SK-N-SH treated with all-trans-retinoic acid at 6 μM for 48 hours (cell line): ENCODE results near the gene DPYSL3.
A peak's percentile ranks its signal among the peaks of the same experiment; 100 is the strongest.

Experiments
- ATAC-seq: fragments of 200-7000 bp; cut with Tn5 transposase; 3 replicates; pipeline ENCODE4 v1.9.1; 2020; ENCODE audit warnings: mild to moderate bottlenecking, moderate library complexity
- ARNTL ChIP-seq: fragments of 450-650 bp; formaldehyde crosslinking; IDR thresholded peaks from 2 replicates; pipeline ENCODE4 v1.5.0; 2020; ENCODE audit warnings: low read depth, mild to moderate bottlenecking, moderate library complexity, borderline replicate concordance
- BACH2 ChIP-seq: fragments of 250-450 bp; sonication (Bioruptor Pico); IDR thresholded peaks from 2 replicates; pipeline ENCODE4 v1.9.0; 2021; ENCODE audit warnings: mild to moderate bottlenecking, borderline replicate concordance
- CREB5 ChIP-seq: fragments of 250-450 bp; sonication (Bioruptor Pico); IDR thresholded peaks from 2 replicates; pipeline ENCODE4 v1.5.1; 2020; ENCODE audit warnings: low read depth, mild to moderate bottlenecking, moderate library complexity
- CSDC2 ChIP-seq: fragments of 250-450 bp; sonication (Bioruptor Pico); IDR thresholded peaks from 2 replicates; pipeline ENCODE4 v1.5.0; 2020; ENCODE audit warnings: mild to moderate bottlenecking, moderate library complexity
- ESRRG ChIP-seq: fragments of 250-450 bp; sonication (Bioruptor Pico); IDR thresholded peaks from 2 replicates; pipeline ENCODE4 v1.6.1; 2021; ENCODE audit warnings: mild to moderate bottlenecking
- GLIS3 ChIP-seq: fragments of 250-450 bp; sonication (Bioruptor Pico); IDR thresholded peaks from 2 replicates; pipeline ENCODE4 v1.5.0; 2020; ENCODE audit warnings: mild to moderate bottlenecking, moderate library complexity
- ISL1 ChIP-seq: fragments of 250-450 bp; sonication (Bioruptor Pico); IDR thresholded peaks from 2 replicates; pipeline ENCODE4 v2.1.2; 2022; ENCODE audit warnings: mild to moderate bottlenecking, moderate library complexity
- POU6F1 ChIP-seq: fragments of 250-450 bp; sonication (Bioruptor Pico); IDR thresholded peaks from 2 replicates; pipeline ENCODE4 v1.8.0; 2021; ENCODE audit warnings: low read depth, mild to moderate bottlenecking, moderate library complexity, borderline replicate concordance
- PPARA ChIP-seq: fragments of 250-450 bp; sonication (Bioruptor Pico); IDR thresholded peaks from 2 replicates; pipeline ENCODE4 v1.5.0; 2020; ENCODE audit warnings: mild to moderate bottlenecking, borderline replicate concordance
- RARB ChIP-seq: fragments of 250-450 bp; sonication (Bioruptor Pico); IDR thresholded peaks from 2 replicates; pipeline ENCODE4 v1.8.0; 2021; ENCODE audit warnings: mild to moderate bottlenecking, moderate library complexity
- SNAI2 ChIP-seq: fragments of 250-450 bp; sonication (Bioruptor Pico); IDR thresholded peaks from 2 replicates; pipeline ENCODE4 v1.5.0; 2020; ENCODE audit warnings: mild to moderate bottlenecking, moderate library complexity
- TCF4 ChIP-seq: fragments of 250-450 bp; sonication (Bioruptor Pico); IDR thresholded peaks from 2 replicates; pipeline ENCODE4 v1.8.0; 2021; ENCODE audit warnings: mild to moderate bottlenecking, moderate library complexity, borderline replicate concordance
- TOX ChIP-seq: fragments of 250-450 bp; sonication (Bioruptor Pico); IDR thresholded peaks from 2 replicates; pipeline ENCODE4 v1.8.0; 2021; ENCODE audit warnings: mild to moderate bottlenecking, moderate library complexity, borderline replicate concordance
- TSHZ2 ChIP-seq: fragments of 250-450 bp; sonication (Bioruptor Pico); IDR thresholded peaks from 2 replicates; pipeline ENCODE4 v1.5.0; 2020; ENCODE audit warnings: mild to moderate bottlenecking, moderate library complexity
- ZC3H10 ChIP-seq: fragments of 250-450 bp; sonication (Bioruptor Pico); IDR thresholded peaks from 2 replicates; pipeline ENCODE4 v1.5.1; 2021; ENCODE audit warnings: mild to moderate bottlenecking, moderate library complexity
- ZFP3 ChIP-seq: fragments of 250-450 bp; sonication (Bioruptor Pico); IDR thresholded peaks from 2 replicates; pipeline ENCODE4 v1.5.0; 2020; ENCODE audit warnings: mild to moderate bottlenecking, moderate library complexity
- ZFP30 ChIP-seq: fragments of 450-650 bp; formaldehyde crosslinking; IDR thresholded peaks from 2 replicates; pipeline ENCODE4 v1.5.0; 2022; ENCODE audit warnings: mild to moderate bottlenecking, moderate library complexity
- ZNF565 ChIP-seq: fragments of 450-650 bp; formaldehyde crosslinking; conservative IDR thresholded peaks from 2 replicates; pipeline ENCODE4 v1.5.0; 2020; ENCODE audit warnings: low read depth, mild to moderate bottlenecking, moderate library complexity
- ZNF8 ChIP-seq: fragments of 450-650 bp; formaldehyde crosslinking; IDR thresholded peaks from 2 replicates; pipeline ENCODE4 v1.5.0; 2020; ENCODE audit warnings: mild to moderate bottlenecking, moderate library complexity
- TF ChIP-seq, protein P1 (sequence below): fragments of 250-450 bp; sonication (Bioruptor Pico); IDR thresholded peaks from 2 replicates; pipeline ENCODE4 v1.8.0; 2020; ENCODE audit warnings: mild to moderate bottlenecking, moderate library complexity, borderline replicate concordance

The DPYSL3 gene

DNA sequence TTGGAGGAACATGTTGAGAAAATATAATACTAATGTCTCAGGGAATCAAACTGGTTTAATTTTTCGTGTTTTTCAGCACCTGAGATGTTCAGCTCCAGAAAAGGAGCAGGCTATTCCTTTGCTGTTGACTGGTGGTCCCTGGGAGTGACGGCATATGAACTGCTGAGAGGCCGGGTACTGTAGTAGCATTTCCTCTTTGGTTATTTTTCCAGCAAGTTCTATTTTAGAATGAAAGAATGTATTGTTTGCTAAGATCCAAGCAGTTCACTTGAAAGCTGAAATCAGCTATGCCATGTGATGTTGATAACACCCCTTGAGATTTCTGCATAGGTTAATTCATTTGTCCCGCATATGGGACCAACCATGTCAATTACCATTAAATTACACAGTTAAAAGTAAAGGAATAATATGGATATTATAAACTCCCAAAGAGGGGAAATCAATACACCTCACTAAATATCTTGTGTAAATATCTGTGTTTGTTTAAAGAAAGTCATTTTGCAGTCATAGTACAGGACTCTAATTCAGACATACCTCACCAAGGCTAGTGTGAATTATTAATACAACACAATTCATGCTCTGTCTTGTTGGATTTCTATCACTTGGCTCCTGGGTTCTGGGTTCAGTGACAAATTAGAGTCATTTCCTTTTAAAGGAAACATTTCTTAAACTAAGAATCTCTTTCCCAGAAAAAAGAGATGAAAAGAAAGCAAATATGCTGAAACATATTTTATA, 148.3 kb downstream of the DPYSL3 start (continued):
- TF ChIP-seq SNAI2 (CRISPR knock-in tag), result no peak
- no peak for TF ChIP-seq PPARA (CRISPR knock-in tag)
- TF ChIP-seq, all 23 proteins: peak for 0

DNA sequence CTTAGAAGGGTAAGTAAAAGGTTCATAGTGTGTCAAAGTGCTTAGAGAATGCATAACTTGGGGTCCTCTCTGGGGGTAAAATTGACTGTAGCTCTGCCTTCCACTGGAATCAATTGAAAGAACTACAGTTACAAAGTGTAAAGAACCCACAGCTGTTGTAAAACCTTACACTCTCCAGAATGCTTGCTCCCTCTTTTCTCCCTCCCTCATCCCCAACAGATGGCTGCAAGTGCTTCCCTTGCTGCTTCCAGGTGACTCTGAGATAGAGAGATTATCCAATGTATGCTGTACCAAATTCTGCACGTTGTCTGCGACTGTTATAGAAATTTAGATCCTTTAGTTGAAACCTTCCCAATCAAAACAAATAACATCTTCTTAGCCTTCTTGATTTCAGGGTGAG, 149.1 kb downstream of the DPYSL3 start:
- TF ChIP-seq SNAI2 (CRISPR knock-in tag) (no peak), ARNTL (CRISPR knock-in tag) (no peak), GLIS3 (CRISPR knock-in tag) (no peak), TCF4 (CRISPR knock-in tag) (no peak), POU6F1 (CRISPR knock-in tag) (no peak), ZFP30 (CRISPR knock-in tag) (no peak), ZNF8 (CRISPR knock-in tag) (no peak), ZNF565 (CRISPR knock-in tag) (no peak), ESRRG (CRISPR knock-in tag) (no peak), TOX (CRISPR knock-in tag) (no peak), CREB5 (CRISPR knock-in tag) (no peak), RARB (no peak), PPARA (CRISPR knock-in tag) (no peak), BACH2 (CRISPR knock-in tag) (no peak), CSDC2 (no peak), ZC3H10 (CRISPR knock-in tag) (no peak), TSHZ2 (CRISPR knock-in tag) (no peak)
- TF ChIP-seq, protein P1, sequence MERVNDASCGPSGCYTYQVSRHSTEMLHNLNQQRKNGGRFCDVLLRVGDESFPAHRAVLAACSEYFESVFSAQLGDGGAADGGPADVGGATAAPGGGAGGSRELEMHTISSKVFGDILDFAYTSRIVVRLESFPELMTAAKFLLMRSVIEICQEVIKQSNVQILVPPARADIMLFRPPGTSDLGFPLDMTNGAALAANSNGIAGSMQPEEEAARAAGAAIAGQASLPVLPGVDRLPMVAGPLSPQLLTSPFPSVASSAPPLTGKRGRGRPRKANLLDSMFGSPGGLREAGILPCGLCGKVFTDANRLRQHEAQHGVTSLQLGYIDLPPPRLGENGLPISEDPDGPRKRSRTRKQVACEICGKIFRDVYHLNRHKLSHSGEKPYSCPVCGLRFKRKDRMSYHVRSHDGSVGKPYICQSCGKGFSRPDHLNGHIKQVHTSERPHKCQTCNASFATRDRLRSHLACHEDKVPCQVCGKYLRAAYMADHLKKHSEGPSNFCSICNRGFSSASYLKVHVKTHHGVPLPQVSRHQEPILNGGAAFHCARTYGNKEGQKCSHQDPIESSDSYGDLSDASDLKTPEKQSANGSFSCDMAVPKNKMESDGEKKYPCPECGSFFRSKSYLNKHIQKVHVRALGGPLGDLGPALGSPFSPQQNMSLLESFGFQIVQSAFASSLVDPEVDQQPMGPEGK (CRISPR knock-in tag), result no peak
- ATAC-seq, result no peak

DNA sequence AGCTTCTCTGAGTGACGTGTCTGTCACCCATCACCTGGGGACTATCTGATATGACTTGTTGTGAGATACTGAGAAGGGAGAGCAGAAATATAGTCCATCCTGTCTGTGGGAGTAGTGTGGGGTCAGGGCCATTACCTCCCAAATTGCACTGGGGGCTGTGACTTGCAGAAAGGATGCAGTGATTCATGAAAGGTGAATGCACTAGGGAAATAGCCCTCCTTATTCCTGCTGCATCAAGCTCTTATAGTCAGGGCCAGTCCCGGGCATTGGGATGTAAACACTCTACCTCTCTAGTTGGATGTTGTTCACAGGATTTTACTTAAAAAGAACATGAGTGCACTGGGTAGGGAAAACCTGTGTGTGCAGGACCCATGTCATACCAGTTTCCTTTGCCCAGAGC, 150.3 kb downstream of the DPYSL3 start:
- 0 out of 3 replicates have a peak, but pooled peaks have one; percentile 16 for ATAC-seq
- no peak for TF ChIP-seq SNAI2 (CRISPR knock-in tag)
- TF ChIP-seq CREB5 (CRISPR knock-in tag), result no peak
- TF ChIP-seq ZNF8 (CRISPR knock-in tag), result no peak
- TF ChIP-seq ZFP3 (CRISPR knock-in tag), result no peak
- no peak for TF ChIP-seq TSHZ2 (CRISPR knock-in tag)
- TF ChIP-seq ISL1, result no peak
- TF ChIP-seq BACH2 (CRISPR knock-in tag), result no peak
- TF ChIP-seq PPARA (CRISPR knock-in tag), result no peak
- no peak for TF ChIP-seq RARB
- no peak for TF ChIP-seq TOX (CRISPR knock-in tag)
- TF ChIP-seq CSDC2, result no peak
- TF ChIP-seq, protein P1 (CRISPR knock-in tag), result no peak
- TF ChIP-seq ZNF565 (CRISPR knock-in tag), result no peak
- TF ChIP-seq ARNTL (CRISPR knock-in tag), result no peak
- no peak for TF ChIP-seq TCF4 (CRISPR knock-in tag)
